Muscle of leg (tissue), 11 donors: ENCODE results near the gene ALDH1L1. TPM values are rescaled to one million over a fixed set of nuclear protein-coding genes. Genes with fewer than 3 reads are reported as not detected.

Source experiments
- DNase-seq: peaks from one replicate; pipeline ENCODE4 v3.0.0; 2013
- H3K27ac ChIP-seq: one replicate; pipeline ENCODE4 v1.5.1; 2013; ENCODE audit warnings: mild to moderate bottlenecking, low read length, control low read depth
- H3K27me3 ChIP-seq: one replicate; pipeline ENCODE4 v1.6.1; 2013; ENCODE audit warnings: low read length; ENCODE audit not compliant: control insufficient read depth, insufficient read depth
- H3K36me3 ChIP-seq: one replicate; pipeline ENCODE4 v1.6.1; 2013; ENCODE audit warnings: low read length; ENCODE audit not compliant: control insufficient read depth, insufficient read depth
- H3K4me1 ChIP-seq: one replicate; pipeline ENCODE4 v1.6.1; 2013; ENCODE audit warnings: low read length; ENCODE audit not compliant: control insufficient read depth, insufficient read depth
- H3K4me3 ChIP-seq: one replicate; pipeline ENCODE4 v1.5.1; 2013; ENCODE audit warnings: low read length, control low read depth
- H3K9me3 ChIP-seq: replicated peaks from 2 replicates; pipeline ENCODE4 v1.6.1; 2013; ENCODE audit warnings: low read depth, low read length; ENCODE audit not compliant: control insufficient read depth
- WGBS: methylation state at CpG from one replicate; pipeline ENCODE4 v1.1.5; 2013; ENCODE audit warnings: missing lambda C conversion rate; ENCODE audit not compliant: insufficient coverage; 5-methylcytosine and 5-hydroxymethylcytosine counted together
- polyA plus RNA-seq, 8 donors: library from polyadenylated mRNA; unstranded; fragments of 120-200 nt; gene quantifications; one replicate each; pipeline versions ENCODE4 v1.2.1 to v1.2.3, GENCODE V29; 2013; ENCODE audit warnings: inconsistent platforms in 1 of 8, low replicate concordance in 1 of 8; ENCODE audit not compliant: insufficient read length in 8 of 8, insufficient read depth in 1 of 8
- total RNA-seq: library from RNA; stranded (reverse); fragments of 120-200 nt; gene quantifications from one replicate; pipeline ENCODE4 v1.2.4, GENCODE V29; 2013

The ALDH1L1 gene
- total and polyA plus RNA-seq, 9 donors, result 0.07 to 1.6 (median 0.18) TPM

DNA sequence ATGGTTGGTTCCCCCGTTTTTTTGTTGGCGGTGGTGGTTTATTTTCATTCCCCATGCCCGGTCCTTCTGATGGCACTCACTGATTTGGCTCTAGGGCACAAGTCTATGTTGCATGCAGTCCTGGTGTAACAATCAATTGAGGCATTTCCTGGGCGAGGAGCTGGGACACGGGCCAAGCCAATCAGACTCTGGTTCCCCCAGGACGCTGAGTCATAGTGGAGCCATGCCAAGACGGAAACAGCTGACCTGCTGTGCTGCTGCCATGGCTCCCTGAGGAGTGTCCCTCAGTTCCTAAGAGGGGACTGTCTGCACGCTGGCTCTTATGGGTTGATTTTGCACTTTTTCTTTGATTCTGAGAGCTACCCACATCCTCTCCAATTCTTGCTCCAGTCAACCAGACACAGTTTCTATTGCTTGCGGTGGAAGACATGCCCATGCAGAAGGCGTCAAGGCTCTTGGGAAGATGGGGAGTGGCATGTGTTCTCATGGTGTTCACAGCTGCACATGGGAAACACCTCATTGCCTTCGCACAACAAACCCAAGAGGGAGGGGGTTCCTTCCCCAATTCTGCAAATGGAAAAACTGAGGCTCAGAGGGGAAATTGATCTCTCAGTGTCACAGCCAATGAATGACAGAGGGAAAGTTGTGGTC lies 28.3 kb upstream of the ALDH1L1 start:
- H3K27ac ChIP-seq, result no peak overlapping the region
- H3K36me3 ChIP-seq, result no peaks in the 10 kb centered on the region
- H3K4me1 ChIP-seq, result peaks cover 19% of the 10 kb centered on the region
- 70% methylated on average over 7 of the region's 11 CpGs for WGBS
- H3K9me3 ChIP-seq, result no peaks in the 10 kb centered on the region
- peak; percentile 51 for DNase-seq
- peaks cover 13% of the 10 kb centered on the region for H3K27me3 ChIP-seq
- H3K4me3 ChIP-seq, result no peak overlapping the region

DNA sequence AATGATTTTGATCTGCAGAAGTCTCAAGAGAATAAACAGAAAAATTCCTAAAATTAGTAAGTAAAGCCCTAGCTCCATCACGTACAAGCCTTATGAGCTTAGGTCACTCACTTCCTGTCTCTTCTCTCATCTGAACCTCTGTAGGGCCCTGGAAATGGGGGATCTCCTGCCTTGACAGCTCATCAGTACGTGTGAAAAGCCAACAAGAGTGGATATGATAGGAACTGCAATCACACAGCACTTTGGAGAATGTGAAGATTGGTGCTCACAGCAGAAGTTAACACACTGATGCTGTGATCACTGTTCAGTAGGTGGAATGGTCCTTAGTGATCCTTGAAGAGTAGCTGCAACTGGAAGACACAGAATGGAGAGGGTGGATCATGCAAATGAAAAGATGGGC lies 27.8 kb upstream of the ALDH1L1 start:
- no peak for DNase-seq
- Histone ChIP-seq H3K4me3 (no peak overlapping the region), H3K27me3 (peaks cover 12% of the 10 kb centered on the region), H3K36me3 (no peaks in the 10 kb centered on the region), H3K4me1 (peaks cover 13% of the 10 kb centered on the region), H3K9me3 (no peaks in the 10 kb centered on the region), H3K27ac (no peak overlapping the region)
- 86% methylated on average over 1 of the region's 2 CpGs for WGBS

DNA sequence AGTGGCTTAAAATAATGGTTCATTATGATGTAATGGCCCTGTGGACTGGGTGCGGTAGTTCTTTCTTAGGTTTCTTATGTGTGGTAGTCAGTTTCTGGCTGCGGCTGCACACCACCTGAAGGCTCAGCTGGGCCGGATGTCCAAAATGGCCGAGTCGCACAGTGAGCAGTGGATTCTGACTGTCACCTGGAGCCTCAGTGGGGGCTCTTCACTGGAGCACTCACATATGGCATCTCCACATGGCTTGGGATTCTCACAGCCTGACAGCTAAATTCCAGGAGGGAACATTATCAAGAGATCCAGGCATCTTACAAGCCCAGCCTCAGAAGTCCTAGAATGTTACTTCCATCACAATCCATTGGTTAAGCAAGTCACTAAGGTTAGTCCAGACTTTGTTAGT lies 26.8 kb upstream of the ALDH1L1 start:
- no peak for DNase-seq
- Histone ChIP-seq H3K4me3 (no peak overlapping the region), H3K27me3 (peaks cover 4% of the 10 kb centered on the region), H3K36me3 (no peaks in the 10 kb centered on the region), H3K9me3 (no peaks in the 10 kb centered on the region), H3K4me1 (peaks cover 9% of the 10 kb centered on the region), H3K27ac (no peak overlapping the region)
- WGBS, result 40% methylated on average over 1 of the region's 5 CpGs

DNA sequence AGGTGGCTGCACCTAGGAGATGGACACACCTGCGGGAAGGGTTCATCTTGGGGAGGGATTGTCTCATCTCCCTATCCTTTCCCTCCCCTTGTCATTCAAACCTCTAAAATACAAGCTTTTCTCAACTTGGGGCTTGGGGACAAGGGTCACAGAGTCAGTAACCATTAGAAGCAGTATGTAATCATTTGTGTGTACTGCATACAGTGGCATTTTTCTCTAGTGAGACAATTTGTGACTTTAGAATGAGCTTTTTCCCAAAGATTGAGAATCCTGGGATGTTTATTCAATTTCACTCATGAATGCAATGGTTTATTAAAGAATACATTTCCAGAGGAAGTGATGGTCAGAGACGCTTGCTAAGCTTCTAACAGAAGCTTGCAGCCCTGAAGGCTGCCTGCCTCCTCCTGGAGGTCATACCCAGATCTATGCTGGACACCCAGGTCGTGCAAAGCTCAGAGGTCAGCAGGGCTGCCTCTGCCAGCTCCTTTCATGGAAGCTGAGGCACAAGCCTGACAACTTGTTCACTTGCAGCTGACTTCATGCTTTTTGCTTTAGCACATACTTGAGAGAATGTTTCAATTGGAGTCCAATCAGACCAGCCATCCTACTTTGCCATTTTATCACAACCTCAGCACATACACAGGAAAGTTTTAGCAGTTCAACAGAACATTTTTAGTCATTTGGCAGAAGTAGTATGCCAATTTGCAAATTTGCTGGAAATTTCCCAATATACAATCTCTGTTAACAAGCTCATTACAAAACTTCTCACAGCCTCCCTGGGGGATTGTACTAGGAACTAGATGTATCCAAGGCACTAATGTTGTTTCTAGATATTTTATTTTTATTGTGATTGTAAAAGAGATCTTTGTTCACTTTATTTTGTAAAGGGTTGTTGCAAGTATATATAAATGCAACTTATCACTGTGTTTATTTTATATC lies 25.6 kb upstream of the ALDH1L1 start:
- Histone ChIP-seq H3K9me3 (no peaks in the 10 kb centered on the region), H3K4me1 (peaks cover 9% of the 10 kb centered on the region), H3K27me3 (peaks cover 4% of the 10 kb centered on the region), H3K36me3 (no peaks in the 10 kb centered on the region), H3K4me3 (no peak overlapping the region), H3K27ac (no peak overlapping the region)
- 92% methylated on average over 2 of the region's 3 CpGs for WGBS
- no peak for DNase-seq

DNA sequence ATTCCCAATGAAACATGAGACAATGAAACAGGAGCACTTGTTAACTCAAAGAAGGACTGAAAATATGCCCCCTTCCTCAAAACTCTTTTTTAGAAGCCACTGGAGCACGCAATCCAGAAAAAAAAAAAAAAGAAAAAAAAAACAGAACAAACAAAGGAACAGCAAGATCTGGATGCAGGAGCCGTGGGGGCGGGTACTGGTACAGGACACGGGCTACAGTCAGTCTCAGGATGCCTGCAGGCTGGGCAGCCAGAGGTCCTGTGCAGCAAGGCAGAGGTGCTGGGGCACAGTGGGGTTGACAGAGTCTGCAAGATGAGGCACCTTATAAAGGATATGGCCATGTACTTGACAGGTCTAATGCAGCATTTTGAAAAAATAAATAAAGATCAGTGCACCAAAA lies 22.3 kb upstream of the ALDH1L1 start:
- H3K27ac ChIP-seq, result no peak overlapping the region
- no peak for DNase-seq
- no peaks in the 10 kb centered on the region for H3K9me3 ChIP-seq
- H3K27me3 ChIP-seq, result peaks cover 7% of the 10 kb centered on the region
- H3K4me1 ChIP-seq, result no peaks in the 10 kb centered on the region
- H3K36me3 ChIP-seq, result no peaks in the 10 kb centered on the region
- WGBS, result 61% methylated on average over 3 of the region's 4 CpGs
- no peak overlapping the region for H3K4me3 ChIP-seq

DNA sequence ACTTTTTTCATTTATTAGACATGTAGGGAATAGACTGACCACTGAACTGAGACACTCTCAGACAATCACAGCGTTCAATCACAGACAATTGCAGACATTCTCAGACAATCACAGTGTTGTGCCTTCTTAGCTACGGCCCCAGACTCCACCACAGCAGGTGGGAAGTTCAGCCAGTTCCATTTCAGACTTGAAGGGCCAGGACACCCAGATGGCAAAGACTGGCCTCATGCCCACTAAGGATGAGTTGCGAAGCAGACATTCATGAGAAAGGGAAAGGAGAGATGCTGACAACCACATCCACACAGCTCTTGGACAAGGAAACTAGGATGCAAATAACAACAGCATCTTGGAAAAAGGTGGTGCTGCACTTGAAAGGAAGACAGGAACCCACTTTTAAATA lies 21.9 kb upstream of the ALDH1L1 start:
- no peaks in the 10 kb centered on the region for H3K36me3 ChIP-seq
- H3K4me1 ChIP-seq, result no peaks in the 10 kb centered on the region
- H3K4me3 ChIP-seq, result no peak overlapping the region
- no peak overlapping the region for H3K27ac ChIP-seq
- peaks cover 7% of the 10 kb centered on the region for H3K27me3 ChIP-seq
- no CpG with 5 or more reads among the region's 3 CpGs for WGBS
- no peaks in the 10 kb centered on the region for H3K9me3 ChIP-seq
- DNase-seq, result no peak

DNA sequence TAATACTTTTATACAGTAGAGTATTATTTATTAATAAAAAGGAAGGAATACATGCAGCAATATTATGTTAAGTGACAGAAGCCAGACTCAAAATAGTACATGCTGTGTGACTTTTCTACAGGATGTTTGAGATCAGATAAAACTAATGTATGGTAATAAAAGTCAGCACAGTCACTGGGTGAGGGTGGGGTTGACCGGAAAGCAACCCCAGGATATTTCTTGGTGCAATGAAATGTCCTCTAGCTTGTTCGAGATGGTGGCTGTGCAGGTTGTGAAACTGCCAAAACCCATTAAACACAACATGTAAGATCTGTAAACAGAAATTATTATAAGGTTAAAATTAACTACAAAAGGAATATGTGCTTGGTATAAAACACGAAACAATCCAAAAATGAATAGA lies 20.8 kb upstream of the ALDH1L1 start:
- DNase-seq, result no peak
- H3K4me1 ChIP-seq, result no peaks in the 10 kb centered on the region
- no peaks in the 10 kb centered on the region for H3K9me3 ChIP-seq
- no CpG with 5 or more reads among the region's 3 CpGs for WGBS
- H3K4me3 ChIP-seq, result no peak overlapping the region
- H3K36me3 ChIP-seq, result no peaks in the 10 kb centered on the region
- no peak overlapping the region for H3K27ac ChIP-seq
- peaks cover 7% of the 10 kb centered on the region for H3K27me3 ChIP-seq

DNA sequence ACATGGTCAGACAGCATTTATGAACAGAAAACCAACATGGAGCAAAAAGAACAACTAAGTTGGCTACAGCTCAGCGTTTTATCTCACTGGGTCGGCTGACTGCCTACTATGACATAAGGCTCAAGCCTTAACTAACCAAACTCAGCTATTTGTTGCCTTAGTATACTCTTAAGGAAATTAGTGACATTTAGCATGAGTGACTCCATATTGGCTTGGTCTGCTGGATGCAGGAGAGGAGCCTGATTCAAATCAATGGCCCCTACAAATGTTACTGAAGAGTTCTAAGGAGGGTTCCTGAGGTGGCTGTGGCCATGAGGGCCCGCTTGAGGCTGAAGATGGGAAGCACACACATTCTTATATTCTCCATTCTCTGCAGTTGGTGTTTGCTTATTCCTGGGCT lies 20.1 kb upstream of the ALDH1L1 start:
- Histone ChIP-seq H3K4me3 (no peak overlapping the region), H3K36me3 (no peaks in the 10 kb centered on the region), H3K27me3 (peaks cover 7% of the 10 kb centered on the region), H3K4me1 (no peaks in the 10 kb centered on the region), H3K27ac (no peak overlapping the region), H3K9me3 (no peaks in the 10 kb centered on the region)
- DNase-seq, result no peak
- no CpG with 5 or more reads among the region's 3 CpGs for WGBS

DNA sequence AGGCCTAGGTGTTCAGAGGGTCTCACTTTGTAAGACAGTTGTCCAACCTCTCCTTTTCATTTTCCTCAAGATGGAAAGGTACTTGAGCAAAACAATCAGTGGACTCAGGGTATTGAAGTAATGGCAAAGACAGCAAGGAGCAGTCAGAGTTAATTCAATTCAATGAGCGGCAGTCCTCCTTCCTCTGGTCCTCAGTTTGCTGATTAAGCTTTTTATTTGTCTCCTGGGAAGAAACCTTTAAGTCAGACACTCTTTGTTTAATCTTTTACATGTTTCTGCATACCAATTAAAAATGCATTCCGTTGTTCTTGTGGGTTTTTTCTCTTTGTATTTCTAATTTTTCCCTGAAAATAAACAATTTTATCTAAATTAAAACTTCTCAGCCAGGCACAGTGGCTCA lies 18.9 kb upstream of the ALDH1L1 start:
- no peaks in the 10 kb centered on the region for H3K36me3 ChIP-seq
- WGBS, result no CpG with 5 or more reads among the region's 2 CpGs

DNA sequence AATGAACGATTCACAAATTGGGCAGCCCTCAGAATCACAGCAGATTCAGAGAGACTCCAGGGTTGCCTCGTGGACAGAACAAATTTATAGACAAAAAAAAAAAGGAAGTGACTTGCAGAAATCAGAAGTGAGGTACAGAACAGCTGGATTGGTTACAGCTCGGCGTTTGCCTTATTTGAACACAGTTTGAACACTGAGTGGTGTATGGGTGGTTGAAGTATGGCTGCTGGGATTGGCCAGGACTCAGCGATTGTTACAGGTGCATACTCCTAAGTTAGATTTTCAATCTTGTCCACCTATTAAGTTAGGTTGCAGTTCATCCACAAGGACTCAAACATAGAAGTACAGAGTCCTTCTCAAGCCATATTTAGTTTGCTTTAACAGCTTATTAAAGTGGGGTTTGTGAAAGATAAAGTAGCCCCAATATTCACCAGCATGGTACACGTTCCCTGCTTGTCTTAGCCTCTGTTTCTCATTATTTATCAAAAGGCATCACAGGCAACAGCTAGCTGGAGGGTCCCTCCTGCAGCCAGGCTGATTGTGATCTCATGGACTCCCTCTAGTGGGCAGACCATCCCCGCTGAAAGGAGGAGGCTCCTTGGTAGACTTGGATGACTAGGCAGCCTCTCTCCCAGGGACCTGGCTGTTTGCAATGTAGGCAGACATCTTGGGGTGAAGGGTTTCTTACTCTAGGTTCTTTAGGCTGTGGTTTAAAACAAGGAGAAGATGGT lies 17.6 kb upstream of the ALDH1L1 start:
- no peak overlapping the region for H3K27ac ChIP-seq

More for the DNA sequence above, 18.9 kb upstream of the ALDH1L1 start:
- no peak overlapping the region for H3K27ac ChIP-seq
- DNase-seq, result no peak
- no peaks in the 10 kb centered on the region for H3K9me3 ChIP-seq
- H3K4me3 ChIP-seq, result no peak overlapping the region
- H3K4me1 ChIP-seq, result no peaks in the 10 kb centered on the region
- peaks cover 7% of the 10 kb centered on the region for H3K27me3 ChIP-seq

More for the DNA sequence above, 17.6 kb upstream of the ALDH1L1 start:
- Histone ChIP-seq H3K27me3 (peaks cover 2% of the 10 kb centered on the region), H3K4me1 (no peaks in the 10 kb centered on the region), H3K4me3 (no peak overlapping the region), H3K9me3 (no peaks in the 10 kb centered on the region), H3K36me3 (no peaks in the 10 kb centered on the region)
- WGBS, result 73% methylated on average over 4 of the region's 7 CpGs
- peak; percentile 54 for DNase-seq
